Dermis microvascular lymphatic vessel endothelial cell (primary cell): ENCODE measurements around the gene PRSS38. TPM values are rescaled to one million over a fixed set of nuclear protein-coding genes. Genes with fewer than 3 reads are reported as not detected.

Experiments used
- DNase-seq, 2 donors: peaks; one replicate each; pipeline versions ENCODE4 v3.0.0 to v3.0.0-alpha.2; 2010; ENCODE audit warnings: low read depth in 2 of 2
- total RNA-seq: library from RNA; depleted of rRNA; stranded (reverse); fragments of >200 nt; gene quantifications from 2 replicates; pipeline ENCODE4 v1.2.1, GENCODE V29; 2014

Gene PRSS38
- total RNA-seq, 1 donor from 2014 or later = not detected

DNA sequence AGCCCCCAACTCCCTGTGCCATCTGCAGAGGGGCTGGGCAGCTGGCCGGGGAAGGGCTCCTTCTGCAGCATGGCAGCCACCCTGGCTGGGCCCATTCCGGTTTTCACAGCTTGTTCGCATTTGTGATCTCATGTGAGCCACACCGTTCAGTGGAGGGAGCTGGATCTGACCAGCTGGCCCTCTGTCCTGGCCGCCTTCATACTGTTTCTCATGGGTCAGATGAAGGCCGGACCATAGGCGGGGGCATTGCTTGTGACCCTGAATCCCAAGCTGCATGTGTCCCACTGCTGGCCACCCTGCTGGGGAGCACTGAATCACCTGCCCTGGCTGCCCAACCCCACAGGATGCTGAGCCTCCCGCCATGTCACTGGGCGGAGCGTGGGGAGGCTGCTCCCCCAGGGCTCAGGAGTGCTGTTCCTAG is 36.4 kb upstream of the PRSS38 start:
- DNase-seq = no peak

DNA sequence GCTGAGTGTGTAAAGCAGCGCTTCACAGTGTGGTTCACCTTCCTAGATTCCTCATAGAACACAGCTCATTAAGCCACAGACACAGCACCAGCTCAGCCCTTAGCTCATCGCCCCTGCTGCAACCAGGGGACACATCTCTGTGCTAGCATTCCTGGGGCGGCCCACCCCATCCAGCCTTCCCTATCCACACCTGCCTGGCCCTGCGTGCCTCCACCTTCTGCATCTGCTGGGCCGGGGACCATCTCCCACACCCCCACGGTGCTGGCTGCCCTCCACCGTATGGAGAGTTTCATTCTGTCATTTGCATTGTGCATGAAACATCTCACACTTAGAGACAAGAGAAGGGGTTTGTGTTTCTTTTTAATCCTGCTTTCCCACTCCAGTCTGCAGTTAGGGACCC is 35.8 kb upstream of the PRSS38 start:
- DNase-seq = no peak

DNA sequence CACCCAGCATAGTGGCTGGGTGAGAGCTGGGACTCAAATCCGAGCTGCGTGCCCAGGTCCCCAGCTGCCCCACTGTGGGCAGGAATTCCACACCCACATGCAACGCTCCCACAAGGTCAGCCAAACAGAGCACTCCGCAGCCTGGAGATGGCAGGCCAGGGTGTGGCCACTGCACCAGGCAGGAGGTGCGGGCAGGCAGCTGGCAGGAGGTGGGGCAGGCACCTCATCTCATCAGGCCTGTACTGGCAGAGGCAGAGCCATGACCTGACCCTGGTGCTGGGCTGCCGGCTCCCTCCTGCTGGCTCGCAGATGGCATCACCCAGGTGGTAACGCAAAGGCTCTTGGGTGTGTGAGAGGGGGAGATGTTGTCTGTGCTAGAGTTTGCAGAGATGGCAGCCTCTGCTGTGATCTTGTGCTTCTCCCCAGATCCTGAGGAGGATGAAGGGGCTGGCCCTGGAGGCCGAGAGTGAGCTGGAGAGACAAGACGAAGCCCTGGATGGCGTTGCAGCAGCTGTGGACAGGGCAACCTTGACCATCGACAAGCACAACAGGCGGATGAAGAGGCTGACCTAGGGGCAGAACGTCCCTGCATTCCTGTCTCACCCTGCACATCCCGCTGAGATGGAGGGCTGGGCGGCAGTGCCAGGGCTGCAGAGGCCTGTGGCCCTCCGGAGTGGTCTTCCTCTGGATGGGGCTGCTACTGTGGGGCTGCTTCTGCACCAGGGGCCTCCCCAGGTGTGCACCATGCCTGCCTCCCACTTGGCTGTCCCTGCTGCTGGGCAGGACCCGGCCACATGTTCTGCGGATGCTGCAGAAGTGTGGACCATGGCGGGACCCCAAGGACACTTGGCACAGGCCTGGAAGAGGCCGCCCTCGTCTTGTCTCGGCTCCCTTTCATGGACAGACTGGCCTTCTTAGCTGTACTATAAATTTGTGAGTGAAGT is 35.1 kb upstream of the PRSS38 start:
- no peak for DNase-seq

DNA sequence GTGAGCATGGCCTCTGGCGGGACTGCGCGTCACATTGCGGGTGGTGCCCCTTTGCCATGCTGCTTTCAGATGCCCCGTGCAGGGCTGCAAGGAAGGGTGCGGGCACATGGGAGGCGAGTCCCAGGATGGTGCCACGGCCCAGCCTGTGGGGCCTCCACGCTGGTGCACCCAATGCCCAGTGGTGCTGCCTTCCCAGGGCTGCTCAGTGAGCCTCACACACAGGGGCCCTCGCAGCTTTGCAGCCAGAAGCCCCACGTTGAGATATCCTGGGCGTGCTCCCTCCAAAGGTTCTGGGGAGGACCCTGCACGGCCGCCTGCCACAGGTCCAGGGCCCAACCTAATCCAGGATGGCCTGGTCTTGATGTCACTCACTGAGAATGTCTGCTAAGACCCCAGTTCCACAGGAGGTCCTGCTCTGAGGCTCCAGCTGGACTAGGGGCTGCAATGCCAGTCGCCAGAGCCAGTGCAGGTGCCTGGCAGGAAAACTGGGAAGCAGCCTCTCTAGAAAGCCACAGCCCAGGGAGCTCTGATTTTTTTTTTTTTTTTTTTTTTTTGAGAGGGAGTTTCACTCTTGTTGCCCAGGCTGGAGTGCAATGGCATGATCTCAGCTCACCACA is 34.1 kb upstream of the PRSS38 start:
- no peak for DNase-seq

DNA sequence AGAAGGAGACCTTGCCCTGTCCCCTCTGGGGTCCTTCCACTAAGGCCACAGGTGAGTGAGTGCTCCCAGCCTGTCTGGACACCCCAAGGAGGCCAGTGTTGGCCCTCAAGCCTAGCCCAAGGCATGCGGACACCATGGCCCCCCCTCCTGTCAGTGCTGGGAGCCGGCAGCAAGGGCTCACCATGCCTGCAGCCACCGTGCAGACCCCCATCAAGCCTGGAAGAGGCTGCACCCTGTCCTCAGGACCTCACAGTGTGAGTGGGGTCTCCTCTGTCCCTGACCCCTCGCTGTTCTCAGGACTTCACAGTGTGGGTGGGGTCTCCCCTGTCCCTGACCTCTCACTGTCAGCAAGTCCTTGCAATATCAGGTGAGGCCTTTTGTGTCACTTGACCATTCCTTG is 33.2 kb upstream of the PRSS38 start:
- no peak for DNase-seq

DNA sequence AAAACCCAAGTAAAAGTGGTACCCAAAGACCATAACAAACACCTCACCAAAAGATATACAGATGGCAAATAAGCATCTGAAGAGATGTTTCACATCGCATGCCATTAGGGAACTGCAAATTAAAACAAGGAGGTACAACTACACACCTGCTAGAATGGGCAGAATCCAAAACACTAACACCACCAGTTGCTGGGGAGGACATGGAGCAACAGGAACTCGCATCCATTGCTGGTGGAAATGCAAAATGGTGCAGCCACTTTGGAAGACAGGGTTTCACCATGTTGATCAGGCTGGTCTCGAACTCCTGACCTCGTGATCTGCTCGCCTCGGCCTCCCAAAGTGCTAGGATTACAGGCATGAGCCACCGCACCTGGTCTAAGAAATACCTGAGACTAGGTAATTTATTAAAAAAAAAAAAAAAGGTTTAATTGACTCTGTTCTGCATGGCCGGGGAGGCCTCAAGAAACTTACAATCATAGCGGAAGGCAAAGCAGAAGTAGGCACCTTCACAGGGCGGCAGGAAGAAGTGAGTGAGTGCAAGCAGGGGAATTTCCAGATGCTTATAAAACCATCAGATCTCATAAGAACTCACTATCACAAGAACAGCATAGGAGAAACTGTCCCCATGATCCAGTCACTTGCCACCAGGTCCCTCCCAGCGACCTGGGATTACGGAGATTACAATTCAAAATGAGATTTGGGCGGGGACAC is 30.2 kb upstream of the PRSS38 start:
- no peak for DNase-seq

DNA sequence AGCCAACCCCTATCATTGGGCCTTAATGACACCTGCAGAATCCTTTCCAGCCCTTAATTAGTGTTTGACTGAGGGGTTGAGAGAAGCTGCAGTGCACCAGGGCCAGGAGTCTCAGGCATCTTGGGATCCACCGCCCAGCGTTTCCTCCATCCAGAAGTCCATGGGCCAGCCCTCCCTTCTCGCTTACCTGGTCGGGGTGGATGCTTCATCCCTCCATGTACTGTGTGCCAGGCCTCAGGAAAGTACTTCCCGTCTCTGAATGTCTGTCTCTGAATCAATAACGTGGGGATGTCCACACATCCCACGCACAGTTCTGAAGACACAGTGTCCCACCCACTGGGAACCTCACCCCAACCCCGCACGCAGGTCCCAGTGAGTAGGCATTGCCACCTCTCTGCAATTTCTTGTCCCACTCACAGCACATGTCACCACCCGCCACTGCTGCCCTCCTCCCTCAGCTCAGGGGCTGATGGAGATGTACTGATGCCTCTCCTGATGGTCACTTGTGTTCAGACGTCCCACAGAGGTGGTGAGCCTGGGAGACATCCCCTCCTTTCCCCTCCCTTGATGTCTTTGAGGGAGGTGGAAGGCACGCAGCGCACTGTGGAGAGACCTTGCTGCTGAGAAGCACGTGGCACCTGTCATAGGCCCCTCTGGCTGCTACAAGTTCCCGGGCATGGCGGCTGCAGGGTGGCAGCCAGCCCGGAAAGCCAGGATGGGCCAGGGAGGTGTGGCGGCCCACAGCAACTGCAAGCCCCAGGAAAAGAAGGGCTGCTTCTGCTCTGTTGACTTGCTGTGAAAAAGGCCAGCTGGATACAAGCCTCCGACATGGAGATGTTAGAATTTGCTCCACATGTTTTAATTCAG is 29.4 kb upstream of the PRSS38 start:
- DNase-seq = no peak

DNA sequence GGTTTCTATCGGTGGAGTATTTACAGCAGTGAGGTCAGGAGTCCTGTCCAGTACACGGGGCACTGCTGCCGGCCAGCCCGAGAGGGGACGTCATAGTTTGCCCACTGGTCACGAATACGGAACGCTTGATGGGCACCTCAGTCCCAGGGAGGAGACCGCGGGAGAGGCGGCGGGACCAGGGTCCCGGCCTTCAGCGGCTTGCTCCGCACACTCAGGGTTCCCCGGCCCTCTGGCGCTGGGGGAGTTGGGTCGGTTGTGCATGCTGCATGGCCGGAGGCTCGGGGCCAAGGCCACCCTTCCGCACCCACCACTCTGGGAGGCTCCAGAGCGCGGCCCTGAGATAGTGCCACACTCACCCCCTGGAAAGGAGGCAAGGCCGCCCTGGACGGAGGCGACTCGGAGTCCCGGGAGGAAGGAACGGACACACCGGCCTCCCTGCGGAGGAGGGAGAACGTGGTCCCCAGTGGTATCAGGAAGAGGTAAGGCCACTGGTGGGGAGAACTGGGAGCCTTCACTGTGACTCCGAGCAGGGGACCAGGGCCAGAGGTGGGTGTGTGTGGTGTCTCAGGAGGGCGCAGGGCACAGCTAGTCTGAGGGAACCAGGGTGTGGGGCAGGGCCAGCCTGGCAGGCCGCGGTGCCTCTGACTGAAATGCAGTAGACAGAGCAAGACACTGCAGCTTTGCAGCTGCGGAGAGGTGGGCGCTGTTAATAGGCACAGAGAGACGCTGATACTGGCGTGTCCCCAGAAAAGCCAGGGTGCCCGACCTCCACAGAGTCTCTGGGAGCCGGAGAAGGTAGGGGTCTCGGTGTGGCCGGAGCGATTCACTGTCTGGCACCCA is 28.6 kb upstream of the PRSS38 start:
- no peak for DNase-seq

DNA sequence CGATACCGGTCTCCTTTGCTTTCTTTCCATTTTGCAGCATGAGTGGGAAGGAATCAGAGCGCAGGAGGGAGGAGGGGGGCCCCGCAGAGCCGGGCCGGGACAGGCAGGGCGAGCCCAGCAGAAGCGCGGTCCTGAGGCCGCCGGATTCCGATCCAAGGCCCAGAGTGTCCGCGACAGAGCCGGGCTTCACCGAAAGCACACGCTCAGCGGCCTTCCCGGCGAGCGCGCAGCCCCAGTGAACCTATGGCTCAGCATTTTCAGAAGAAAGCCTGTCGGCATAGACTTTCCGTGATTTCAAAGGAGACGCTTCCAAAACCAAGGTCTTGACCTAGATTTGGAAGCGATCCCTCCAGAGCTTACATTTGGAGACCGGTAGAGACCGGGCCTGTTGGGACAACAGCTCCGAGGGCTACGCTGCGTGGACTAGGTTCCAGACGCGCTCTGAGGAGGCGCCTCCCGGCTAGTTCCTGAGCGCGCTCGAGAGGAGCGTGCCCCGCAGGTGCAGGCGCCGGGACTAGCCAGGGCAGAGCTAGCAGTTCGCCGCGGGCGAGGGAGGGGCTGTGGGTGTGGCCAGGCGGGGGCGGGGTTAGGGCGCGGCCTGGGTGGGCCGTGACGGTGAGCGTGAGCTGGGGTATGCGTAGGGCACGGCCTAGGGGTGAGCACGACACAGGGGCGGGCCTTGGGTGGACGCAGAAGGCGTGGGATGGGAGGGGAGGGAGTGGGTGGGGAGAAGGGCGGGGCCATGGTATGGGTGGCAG is 27.8 kb upstream of the PRSS38 start:
- DNase-seq = peak; percentile 81 to 95

DNA sequence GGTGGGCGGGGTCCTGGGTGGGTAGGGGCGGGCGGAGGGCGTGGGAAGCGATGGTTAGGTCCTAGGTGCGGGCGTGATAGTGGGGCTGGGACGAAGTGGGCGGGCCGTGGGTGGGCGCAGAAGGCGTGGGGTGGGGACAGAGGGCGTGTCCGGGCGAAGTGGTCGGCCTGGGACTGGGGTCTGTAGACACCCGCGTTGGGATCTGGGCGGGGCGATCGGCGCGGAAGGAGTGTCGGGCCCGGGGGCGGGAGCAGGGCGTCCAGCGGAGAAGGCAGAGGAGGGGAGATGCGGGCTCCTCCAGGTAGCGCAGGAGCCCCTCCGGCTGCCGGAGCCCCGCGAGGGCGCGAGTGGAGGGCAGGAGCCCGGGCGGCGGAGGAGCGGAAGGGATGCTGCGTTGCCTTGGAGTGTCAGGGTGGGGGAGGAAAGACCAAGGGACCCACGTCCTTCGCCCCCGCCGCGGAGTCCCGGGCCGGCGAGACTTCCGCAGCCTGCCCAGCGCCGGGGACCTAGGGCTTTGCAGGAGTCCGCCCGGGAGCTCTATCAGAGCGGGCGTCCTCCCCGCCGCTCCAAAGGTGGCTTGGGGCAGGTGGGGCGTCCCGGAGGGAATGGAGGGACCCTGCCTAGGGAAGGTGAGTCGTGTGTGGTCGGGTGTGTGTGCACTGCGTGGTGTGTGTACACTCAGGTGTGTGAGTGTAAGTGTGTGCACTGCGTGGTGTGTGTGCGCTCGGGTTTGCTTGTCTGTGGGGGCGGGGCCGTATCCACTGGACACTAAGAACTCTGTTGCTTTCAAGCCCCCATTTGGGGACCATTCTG is 27.0 kb upstream of the PRSS38 start:
- no peak for DNase-seq

DNA sequence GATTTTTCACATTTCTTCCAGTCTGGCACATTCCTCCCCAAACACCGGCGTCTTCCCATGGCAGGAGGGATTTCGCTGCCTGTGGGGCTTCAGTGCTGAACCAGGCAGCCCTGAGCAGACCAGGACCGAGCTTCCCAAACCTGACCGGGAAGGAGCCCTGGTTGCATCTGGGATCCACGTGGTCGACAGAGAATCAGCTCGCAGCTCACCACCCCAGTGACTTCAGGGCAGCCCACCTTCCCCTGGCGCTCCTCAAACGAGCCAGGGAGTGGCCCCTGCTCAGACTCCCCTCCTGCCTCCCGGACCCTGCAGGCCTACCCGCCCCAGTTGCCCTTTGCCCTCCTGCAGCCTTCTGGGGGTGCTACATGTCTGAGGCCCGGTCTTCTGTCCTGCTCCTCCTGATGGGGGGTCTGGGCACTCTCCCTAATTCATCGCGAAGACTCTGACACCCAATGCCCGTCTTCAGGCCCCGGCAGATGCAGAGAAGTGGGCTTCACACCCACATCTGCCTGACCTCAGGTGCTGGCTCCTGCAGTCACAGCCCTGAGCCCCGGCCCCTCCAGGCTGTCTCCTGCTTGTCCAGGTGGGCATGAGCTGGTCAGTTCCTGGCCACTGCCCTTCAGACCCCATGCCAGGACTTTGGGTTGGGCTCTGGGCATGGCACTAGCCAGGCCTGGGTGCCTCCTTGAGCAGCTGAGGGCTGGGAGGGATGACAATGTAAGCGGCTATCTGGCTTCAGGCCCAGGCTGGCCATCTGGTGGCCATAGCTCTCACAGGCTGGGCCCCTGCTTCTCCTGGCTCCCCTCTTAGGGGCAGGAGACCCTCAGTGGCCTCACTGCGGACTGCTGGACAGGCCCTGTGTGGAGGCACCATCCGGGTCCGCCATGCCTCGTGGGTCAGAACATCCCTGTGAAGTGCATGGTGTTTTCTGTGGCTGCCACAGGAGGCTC is 26.1 kb upstream of the PRSS38 start:
- no peak for DNase-seq

DNA sequence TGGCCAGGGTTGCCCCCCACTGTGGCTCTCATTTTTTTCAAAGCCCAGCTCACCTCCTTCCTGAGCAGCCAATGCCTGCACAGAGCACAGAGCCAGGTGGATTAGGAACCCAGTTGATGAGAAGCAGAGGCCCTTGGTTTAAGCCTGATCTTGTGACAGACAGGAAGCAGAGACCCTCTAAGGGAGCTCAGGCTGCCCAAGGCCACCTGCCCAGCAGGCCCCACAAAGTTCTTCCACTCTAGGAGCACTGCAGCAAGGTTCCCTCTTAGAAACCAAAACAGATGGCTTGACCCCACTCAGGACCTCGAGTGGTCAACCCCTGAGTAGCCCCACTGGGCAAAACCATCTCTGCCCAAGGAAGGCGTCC is 25.5 kb upstream of the PRSS38 start:
- no peak for DNase-seq

DNA sequence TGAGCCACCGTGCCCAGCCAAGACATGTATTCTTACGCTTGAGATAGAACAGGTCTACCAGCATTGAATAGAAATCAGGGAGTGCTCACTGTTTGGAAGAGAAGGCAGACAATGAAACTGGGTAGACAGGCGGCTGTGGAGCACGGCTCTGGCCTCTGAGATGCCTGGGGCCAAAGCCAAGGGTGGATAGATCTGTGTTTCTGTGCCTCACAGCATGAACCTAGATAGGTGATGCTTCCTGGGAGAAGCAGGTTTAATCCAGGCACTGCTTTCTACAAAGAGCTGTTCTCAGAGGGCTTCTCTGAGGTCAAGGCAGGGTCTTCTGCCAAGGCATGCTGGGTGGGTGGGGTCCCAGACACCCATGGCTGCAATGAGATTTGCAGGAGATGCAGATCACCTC is 24.6 kb upstream of the PRSS38 start:
- DNase-seq = no peak

DNA sequence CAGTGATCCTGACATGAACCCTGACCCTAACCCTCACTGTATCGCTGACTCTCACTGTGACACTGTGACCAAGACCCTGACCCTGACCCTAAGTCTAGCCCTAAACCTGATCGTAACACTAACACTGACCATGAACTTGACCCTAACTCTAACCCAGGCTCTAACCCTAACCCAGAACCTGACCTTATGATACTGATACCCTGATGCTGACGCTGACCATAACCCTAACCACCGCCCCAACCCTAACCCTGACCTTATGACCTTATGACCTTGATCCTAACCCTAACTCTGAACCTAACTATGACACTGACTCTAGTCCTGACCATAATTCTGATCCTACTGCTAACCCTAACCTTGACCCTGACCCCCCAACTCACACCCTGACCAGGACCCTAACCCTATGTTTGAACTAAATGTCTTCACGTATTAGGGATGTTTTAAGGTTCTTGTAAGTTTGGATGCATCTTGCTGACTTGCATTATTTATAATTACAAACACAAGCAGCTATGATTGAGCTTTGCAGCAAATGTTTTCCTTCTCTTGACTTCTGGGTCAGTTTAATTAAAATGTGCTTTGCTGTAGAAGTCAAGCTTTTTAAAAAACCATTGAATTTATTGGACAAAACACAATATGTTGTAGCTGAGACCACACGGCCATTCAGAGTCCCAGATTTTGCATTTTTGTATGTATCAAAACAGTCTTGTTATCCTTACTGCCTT is 23.9 kb upstream of the PRSS38 start:
- no peak for DNase-seq

DNA sequence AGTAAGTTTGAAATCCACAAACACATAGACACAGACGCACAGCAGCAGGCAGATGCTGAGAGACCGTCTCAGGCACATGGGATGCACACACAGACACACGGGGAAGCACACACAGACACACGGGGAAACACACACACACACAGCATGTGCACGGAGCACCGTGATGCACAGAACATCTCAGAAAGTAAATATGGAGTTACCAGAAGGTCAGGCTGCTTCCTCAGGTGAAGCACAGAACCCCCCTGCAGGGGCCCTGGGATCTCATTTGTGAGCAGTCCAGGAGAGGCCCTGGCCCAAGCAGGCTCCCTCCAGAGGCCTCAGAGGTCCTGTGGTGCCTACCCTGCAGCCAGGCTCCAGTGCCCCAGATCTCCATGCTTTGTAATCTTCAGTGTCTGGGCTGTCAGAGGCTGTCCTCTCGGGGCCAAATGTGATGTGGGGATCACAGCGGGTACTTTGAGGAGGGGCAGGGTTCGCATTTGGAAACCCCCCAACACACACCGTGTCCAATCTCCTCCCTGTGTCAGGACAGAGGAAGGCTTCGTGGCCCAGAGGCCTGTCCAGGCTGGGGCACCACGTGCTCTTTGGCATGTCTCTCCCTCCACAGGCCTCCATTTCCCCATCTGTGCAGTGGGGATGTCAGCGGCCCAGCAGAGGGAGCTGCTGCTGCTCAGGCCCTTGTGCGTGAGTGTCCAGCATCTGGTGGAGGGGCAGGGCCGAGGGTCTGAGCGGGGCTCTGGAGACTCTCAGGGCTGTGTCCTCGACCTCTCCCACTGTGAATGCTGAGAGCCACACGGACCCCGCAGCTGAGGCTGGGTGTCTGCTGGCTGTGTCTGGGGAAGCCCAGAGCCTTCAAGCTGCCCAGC is 23.0 kb upstream of the PRSS38 start:
- no peak for DNase-seq
